ENCODE data around the gene SLC30A3. TPM values are rescaled to one million over a fixed set of nuclear protein-coding genes. Genes with fewer than 3 reads are reported as not detected.

Gene SLC30A3
- polyA plus RNA-seq, 1 donor from 2014 or later = not detected

- Histone ChIP-seq H3K9me3 (ENCODE audit: low read length) (no peaks in the 10 kb centered on the region), H3K79me2 (replicated peaks; ENCODE audit: insufficient read depth, low read length) (no peaks in the 10 kb centered on the region), H4K20me1 (ENCODE audit: insufficient read depth) (no peaks in the 10 kb centered on the region), H3K27me3 (ENCODE audit: insufficient read depth, low read depth, low read length) (peaks cover 5% of the 10 kb centered on the region), H3K4me2 (ENCODE audit: low read length) (no peak overlapping the region), H2AFZ (ENCODE audit: low read depth, low read length) (no peak overlapping the region), H3K27ac (ENCODE audit: low read length) (no peak overlapping the region), H3K9me2 (ENCODE audit: insufficient read depth, low read length) (no peaks in the 10 kb centered on the region), H3K4me3 (ENCODE audit: low read length) (no peak overlapping the region), H3K36me3 (ENCODE audit: insufficient read depth, low read length) (no peaks in the 10 kb centered on the region), H3K9ac (ENCODE audit: low read length) (no peak overlapping the region), H3F3A (ENCODE audit: insufficient read depth, low read length, poor library complexity, severe bottlenecking) (no peaks in the 10 kb centered on the region)
- TF ChIP-seq EP300 (conservative IDR thresholded peaks at IDR 0.05; ENCODE audit: poor library complexity, severe bottlenecking) (no peak), RAD21 (conservative IDR thresholded peaks at IDR 0.05) (no peak), CTCF (IDR thresholded peaks at IDR 0.05; ENCODE audit: poor library complexity, severe bottlenecking) (no peak), TAF1 (IDR thresholded peaks at IDR 0.05; ENCODE audit: low read depth) (no peak), SMC3 (conservative IDR thresholded peaks at IDR 0.05; ENCODE audit: poor library complexity) (no peak), MXI1 (conservative IDR thresholded peaks at IDR 0.05; ENCODE audit: poor library complexity, severe bottlenecking) (no peak), POLR2AphosphoS5 (IDR thresholded peaks at IDR 0.05) (no peak), REST (IDR thresholded peaks at IDR 0.05; ENCODE audit: borderline replicate concordance) (no peak), EZH2 (IDR thresholded peaks at IDR 0.05; ENCODE audit: borderline replicate concordance, insufficient read depth, low read length, poor library complexity, severe bottlenecking) (no peak)
Measured at GRCh38 chr2:27290549-27290948, 27.7 kb upstream of the SLC30A3 start.

- Histone ChIP-seq H4K20me1 (ENCODE audit: insufficient read depth) (no peaks in the 10 kb centered on the region), H2AFZ (ENCODE audit: low read depth, low read length) (no peak overlapping the region), H3K79me2 (replicated peaks; ENCODE audit: insufficient read depth, low read length) (no peaks in the 10 kb centered on the region), H3K9me2 (ENCODE audit: insufficient read depth, low read length) (no peaks in the 10 kb centered on the region), H3K36me3 (ENCODE audit: insufficient read depth, low read length) (no peaks in the 10 kb centered on the region), H3F3A (ENCODE audit: insufficient read depth, low read length, poor library complexity, severe bottlenecking) (no peaks in the 10 kb centered on the region), H3K27me3 (ENCODE audit: insufficient read depth, low read depth, low read length) (peaks cover 5% of the 10 kb centered on the region), H3K27ac (ENCODE audit: low read length) (no peak overlapping the region), H3K9ac (ENCODE audit: low read length) (no peak overlapping the region), H3K9me3 (ENCODE audit: low read length) (no peaks in the 10 kb centered on the region), H3K4me3 (ENCODE audit: low read length) (no peak overlapping the region), H3K4me2 (ENCODE audit: low read length) (peak overlapping the region; percentile 0)
- TF ChIP-seq REST (IDR thresholded peaks at IDR 0.05; ENCODE audit: borderline replicate concordance) (no peak), POLR2AphosphoS5 (IDR thresholded peaks at IDR 0.05) (no peak), SMC3 (conservative IDR thresholded peaks at IDR 0.05; ENCODE audit: poor library complexity) (no peak), CTCF (IDR thresholded peaks at IDR 0.05; ENCODE audit: poor library complexity, severe bottlenecking) (no peak), RAD21 (conservative IDR thresholded peaks at IDR 0.05) (no peak), TAF1 (IDR thresholded peaks at IDR 0.05; ENCODE audit: low read depth) (no peak), EZH2 (IDR thresholded peaks at IDR 0.05; ENCODE audit: borderline replicate concordance, insufficient read depth, low read length, poor library complexity, severe bottlenecking) (no peak), EP300 (conservative IDR thresholded peaks at IDR 0.05; ENCODE audit: poor library complexity, severe bottlenecking) (no peak), MXI1 (conservative IDR thresholded peaks at IDR 0.05; ENCODE audit: poor library complexity, severe bottlenecking) (no peak)
Measured at GRCh38 chr2:27288610-27289009, 25.8 kb upstream of the SLC30A3 start.

Measured in neural cell (in vitro differentiated cells).